ENCODE results near the gene SCGB2B2. TPM values are rescaled to one million over a fixed set of nuclear protein-coding genes. Genes with fewer than 3 reads are reported as not detected.

Gene SCGB2B2
- polyA plus RNA-seq (0.04 to 0.14 TPM (median 0.10 TPM) in 3 replicates), polyA minus RNA-seq (0.22 to 0.23 TPM in 2 of 3 replicates, not detected in the other)
- not detected for polyA plus RNA-seq (2011; ENCODE audit: low read depth)
- 0.03 TPM in 1 of 2 replicates, not detected in the other for polyA plus RNA-seq (2011; cell fraction: cytosol; rRNA removed)
- 0.64 and 0.84 TPM in 2 replicates for polyA plus RNA-seq (2011; cell fraction: nucleus; rRNA removed)
- polyA plus RNA-seq (2012; ENCODE audit: low replicate concordance), result not detected in 2 replicates
- polyA minus RNA-seq (2011; cell fraction: cytosol; rRNA and poly(A)+ RNA removed), result not detected
- polyA minus RNA-seq (2011; cell fraction: nucleus; rRNA and poly(A)+ RNA removed), result 0.42 and 1.6 TPM in 2 replicates

- Histone ChIP-seq H3K4me3 (ENCODE audit: control insufficient read depth in 2 of 3, extremely low read depth in 1 of 3, insufficient read depth in 2 of 3, low read depth in 1 of 3, low read length in 3 of 3) (peak within 1 kb of the TSS; percentile 85 to 89 (median 87)), H3K4me2 (ENCODE audit: control insufficient read depth, extremely low read depth, insufficient read depth, low read depth, low read length) (peak within 1 kb of the TSS; percentile 93), H3K9me1 (ENCODE audit: control insufficient read depth, extremely low read depth, insufficient read depth, low read length) (no peaks in the 10 kb centered on the region), H3K9ac (ENCODE audit: control insufficient read depth, extremely low read depth, insufficient read depth, low read length) (peak within 1 kb of the TSS; percentile 92), H2AFZ (ENCODE audit: control insufficient read depth, low read length) (peak within 1 kb of the TSS; percentile 99), H4K20me1 (ENCODE audit: control insufficient read depth, extremely low read depth, insufficient read depth, low read length) (no peaks in the 10 kb centered on the region), H3K36me3 (ENCODE audit: control insufficient read depth in 2 of 2, extremely low read depth in 1 of 2, insufficient read depth in 2 of 2, low read length in 2 of 2) (peaks cover 5 to 18% of the 10 kb centered on the region in 2 experiments), H3K27ac (ENCODE audit: control insufficient read depth, insufficient read depth, low read length) (peak within 1 kb of the TSS; percentile 93), H3K79me2 (ENCODE audit: control insufficient read depth, insufficient read depth, low read length) (peaks cover 14% of the 10 kb centered on the region), H3K4me1 (ENCODE audit: control insufficient read depth, extremely low read depth, insufficient read depth, low read length) (peaks cover 9% of the 10 kb centered on the region), H3K27me3 (ENCODE audit: control insufficient read depth, extremely low read depth, insufficient read depth, low read length) (no peaks in the 10 kb centered on the region), H3K9me3 (ENCODE audit: control insufficient read depth, low read depth, low read length) (peaks cover 5% of the 10 kb centered on the region)
- dilution Hi-C loops (cut with MboI; ENCODE audit: extremely low pct_ligation_motif_present, low sequenced_read_pairs), result no loop called here
- DNase-seq (ENCODE audit: low read depth, low spot score) (no peak), FAIRE-seq (no peak)
- no peak for TF ChIP-seq EZH2 (IDR thresholded peaks at IDR 0.05; ENCODE audit: low read length)
Observed at GRCh38 chr19:34676697-34677385, at the start of gene SCGB2B2. Gene SCGB2B2 (minus strand): TSS chr19:34677159. CDS start chr19:34594563, 82,596 bp downstream.

DNA sequence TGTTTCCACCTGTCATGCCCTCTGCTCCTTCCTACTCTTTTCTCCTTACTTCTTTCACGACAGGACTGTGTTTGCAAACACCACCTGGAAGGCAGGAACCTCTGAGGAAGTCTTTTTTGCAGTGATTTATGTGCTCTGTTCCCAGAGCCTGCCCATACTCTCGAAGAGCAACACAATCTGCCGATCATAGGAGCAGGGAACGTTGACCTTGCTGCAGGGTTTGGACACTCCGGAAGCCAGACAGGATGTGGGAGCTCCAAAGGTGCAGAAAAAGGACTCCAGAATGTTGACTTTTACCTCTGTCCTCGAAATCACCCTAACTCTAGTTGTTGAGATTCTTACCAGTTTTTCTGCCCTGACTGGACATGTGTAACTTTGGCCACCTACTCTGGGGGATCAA is 48.4 kb upstream of the SCGB2B2 start:
- H3K9me3 ChIP-seq (ENCODE audit: control insufficient read depth, low read depth, low read length), result no peaks in the 10 kb centered on the region
- H3K27me3 ChIP-seq (ENCODE audit: control insufficient read depth, extremely low read depth, insufficient read depth, low read length), result no peaks in the 10 kb centered on the region

More for the DNA sequence above, 48.4 kb upstream of the SCGB2B2 start:
- dilution Hi-C loops (cut with MboI; ENCODE audit: extremely low pct_ligation_motif_present, low sequenced_read_pairs), result no loop called here
- Histone ChIP-seq H3K79me2 (ENCODE audit: control insufficient read depth, insufficient read depth, low read length) (no peaks in the 10 kb centered on the region), H3K9ac (ENCODE audit: control insufficient read depth, extremely low read depth, insufficient read depth, low read length) (no peak overlapping the region), H3K4me2 (ENCODE audit: control insufficient read depth, extremely low read depth, insufficient read depth, low read depth, low read length) (no peak overlapping the region), H3K27ac (ENCODE audit: control insufficient read depth, insufficient read depth, low read length) (no peak overlapping the region), H3K4me1 (ENCODE audit: control insufficient read depth, extremely low read depth, insufficient read depth, low read length) (no peaks in the 10 kb centered on the region), H2AFZ (ENCODE audit: control insufficient read depth, low read length) (no peak overlapping the region), H3K36me3 (ENCODE audit: control insufficient read depth in 2 of 2, extremely low read depth in 1 of 2, insufficient read depth in 2 of 2, low read length in 2 of 2) (no peaks in the 10 kb centered on the region), H3K9me1 (ENCODE audit: control insufficient read depth, extremely low read depth, insufficient read depth, low read length) (no peaks in the 10 kb centered on the region), H4K20me1 (ENCODE audit: control insufficient read depth, extremely low read depth, insufficient read depth, low read length) (no peaks in the 10 kb centered on the region), H3K4me3 (ENCODE audit: control insufficient read depth in 2 of 3, extremely low read depth in 1 of 3, insufficient read depth in 2 of 3, low read depth in 1 of 3, low read length in 3 of 3) (no peak overlapping the region)
- DNase-seq (ENCODE audit: low read depth, low spot score) (no peak), FAIRE-seq (no peak)
- TF ChIP-seq EZH2 (IDR thresholded peaks at IDR 0.05; ENCODE audit: low read length) (no peak), CTCF (optimal IDR thresholded peaks at IDR 0.05 in 1 of 3, IDR thresholded peaks at IDR 0.05 in 1 of 3, conservative IDR thresholded peaks at IDR 0.05 in 1 of 3; ENCODE audit: extremely low read depth in 1 of 3, insufficient read depth in 2 of 3, low read length in 3 of 3) (no peak)

Measured in keratinocyte (primary cell).